Keratinocyte (primary cell): ENCODE data around the gene CRYBA2. TPM values are rescaled to one million over a fixed set of nuclear protein-coding genes. Genes with fewer than 3 reads are reported as not detected.

ENCODE experiments used
- DNase-seq: peaks from one replicate; pipeline ENCODE4 v3.0.0-alpha.2; 2011; ENCODE audit warnings: low read depth, missing footprints, low spot score
- FAIRE-seq: peaks from 2 replicates; lab custom pipeline; 2011; peaks lifted over from hg19 to GRCh38; lab: Jason Lieb, UNC
- H2AFZ ChIP-seq: 2 replicates; pipeline ENCODE4 v1.6.0; 2012; ENCODE audit warnings: low read length, control low read depth, inconsistent platforms; ENCODE audit not compliant: control insufficient read depth
- H3K27ac ChIP-seq: 2 replicates; pipeline ENCODE4 v1.5.1; 2011; ENCODE audit warnings: low read length; ENCODE audit not compliant: control insufficient read depth, insufficient read depth
- H3K27me3 ChIP-seq: 3 replicates; pipeline ENCODE4 v1.6.0; 2011; ENCODE audit warnings: low read length; ENCODE audit not compliant: control insufficient read depth, insufficient read depth; ENCODE audit errors: extremely low read depth
- H3K36me3 ChIP-seq, 2 experiments: 2 replicates in 1 of 2; 3 replicates in 1 of 2; pipeline ENCODE4 v1.5.1; 2011; ENCODE audit warnings: low read length in 2 of 2, mild to moderate bottlenecking in 1 of 2; ENCODE audit not compliant: control insufficient read depth in 2 of 2, insufficient read depth in 2 of 2; ENCODE audit errors: extremely low read depth in 1 of 2
- H3K4me1 ChIP-seq: 3 replicates; pipeline ENCODE4 v1.5.1; 2011; ENCODE audit warnings: low read length; ENCODE audit not compliant: control insufficient read depth, insufficient read depth; ENCODE audit errors: extremely low read depth
- H3K4me2 ChIP-seq: 3 replicates; pipeline ENCODE4 v1.6.0; 2011; ENCODE audit warnings: low read depth, low read length; ENCODE audit not compliant: control insufficient read depth, insufficient read depth; ENCODE audit errors: extremely low read depth
- H3K4me3 ChIP-seq, 3 experiments: fragments of 200-600 bp in 1 of 3; sonication (generic) in 1 of 3; 2 replicates in 2 of 3; 3 replicates in 1 of 3; pipeline ENCODE4 v1.5.1; 2011 to 2016; ENCODE audit warnings: low read length in 3 of 3, mild to moderate bottlenecking in 3 of 3, control low read depth in 2 of 3, inconsistent platforms in 1 of 3, low read depth in 1 of 3, mixed read lengths in 1 of 3, mixed run types in 1 of 3, moderate library complexity in 1 of 3; ENCODE audit not compliant: control insufficient read depth in 2 of 3, insufficient read depth in 2 of 3; ENCODE audit errors: extremely low read depth in 1 of 3
- H3K79me2 ChIP-seq: 2 replicates; pipeline ENCODE4 v1.6.0; 2012; ENCODE audit warnings: low read length; ENCODE audit not compliant: control insufficient read depth, insufficient read depth
- H3K9ac ChIP-seq: 3 replicates; pipeline ENCODE4 v1.6.0; 2011; ENCODE audit warnings: low read length; ENCODE audit not compliant: control insufficient read depth, insufficient read depth; ENCODE audit errors: extremely low read depth
- H3K9me1 ChIP-seq: 3 replicates; pipeline ENCODE4 v1.6.0; 2011; ENCODE audit warnings: low read length; ENCODE audit not compliant: control insufficient read depth, insufficient read depth; ENCODE audit errors: extremely low read depth
- H3K9me3 ChIP-seq: 2 replicates; pipeline ENCODE4 v1.5.1; 2012; ENCODE audit warnings: low read depth, low read length; ENCODE audit not compliant: control insufficient read depth
- H4K20me1 ChIP-seq: 3 replicates; pipeline ENCODE4 v1.6.0; 2011; ENCODE audit warnings: low read length; ENCODE audit not compliant: control insufficient read depth, insufficient read depth; ENCODE audit errors: extremely low read depth
- CTCF ChIP-seq, 3 experiments: IDR thresholded peaks in 1 of 3; conservative IDR thresholded peaks in 1 of 3; optimal IDR thresholded peaks in 1 of 3; 2 replicates in 2 of 3; 3 replicates in 1 of 3; pipeline versions ENCODE3 to v1.5.1; 2011; ENCODE audit warnings: low read length in 3 of 3, mild to moderate bottlenecking in 3 of 3, moderate library complexity in 2 of 3, control low read depth in 1 of 3, inconsistent platforms in 1 of 3; ENCODE audit not compliant: insufficient read depth in 2 of 3; ENCODE audit errors: extremely low read depth in 1 of 3
- EZH2 ChIP-seq: IDR thresholded peaks from one replicate; pipeline ENCODE4 v1.6.1; 2012; ENCODE audit warnings: inconsistent platforms, mild to moderate bottlenecking, low read length, moderate library complexity
- dilution Hi-C: fragments of 300-500 bp; cut with MboI; formaldehyde crosslinking; loops from one replicate; pipeline ENCODE4 v1.7.0; 2020; ENCODE audit warnings: low sequenced_read_pairs; ENCODE audit not compliant: extremely low pct_ligation_motif_present
- polyA plus RNA-seq, 5 experiments: library from polyadenylated mRNA; depleted of rRNA in 3 of 5; stranded (reverse) in 3 of 5; stranded (forward) in 1 of 5; unstranded in 1 of 5; fragments of >200 nt; gene quantifications; 1 replicate in 1 of 5; 2 replicates in 3 of 5; 3 replicates in 1 of 5; pipeline versions ENCODE4 v1.2.1 to v1.2.3, GENCODE V29; 2011 to 2012; ENCODE audit warnings: missing spikeins in 2 of 5, low read depth in 1 of 5, low replicate concordance in 1 of 5

CRYBA2 gene
- polyA plus RNA-seq, 1 donor (not counting 4 experiments of a cell fraction or from before 2014, with no cell fraction given): not detected

- FAIRE-seq (no peak), DNase-seq (no peak)
- Histone ChIP-seq H3K9me1 (no peaks in the 10 kb centered on the region), H3K9me3 (no peaks in the 10 kb centered on the region), H3K79me2 (no peaks in the 10 kb centered on the region), H4K20me1 (no peaks in the 10 kb centered on the region), H3K9ac (no peak overlapping the region), H3K4me2 (no peak overlapping the region), H3K4me1 (no peaks in the 10 kb centered on the region), H2AFZ (no peak overlapping the region), H3K4me3 (no peak overlapping the region), H3K36me3 (no peaks in the 10 kb centered on the region), H3K27me3 (peaks cover 20% of the 10 kb centered on the region), H3K27ac (no peak overlapping the region)
- dilution Hi-C loops: no loop called here
- TF ChIP-seq CTCF (optimal IDR thresholded peaks at IDR 0.05 in 1 of 3, IDR thresholded peaks at IDR 0.05 in 1 of 3, conservative IDR thresholded peaks at IDR 0.05 in 1 of 3; ENCODE audit: extremely low read depth in 1 of 3, insufficient read depth in 2 of 3, low read length in 3 of 3) (no peak), EZH2 (no peak)
Observed at GRCh38 chr2:219018726-219019125, 25.5 kb upstream of the CRYBA2 start.

DNA sequence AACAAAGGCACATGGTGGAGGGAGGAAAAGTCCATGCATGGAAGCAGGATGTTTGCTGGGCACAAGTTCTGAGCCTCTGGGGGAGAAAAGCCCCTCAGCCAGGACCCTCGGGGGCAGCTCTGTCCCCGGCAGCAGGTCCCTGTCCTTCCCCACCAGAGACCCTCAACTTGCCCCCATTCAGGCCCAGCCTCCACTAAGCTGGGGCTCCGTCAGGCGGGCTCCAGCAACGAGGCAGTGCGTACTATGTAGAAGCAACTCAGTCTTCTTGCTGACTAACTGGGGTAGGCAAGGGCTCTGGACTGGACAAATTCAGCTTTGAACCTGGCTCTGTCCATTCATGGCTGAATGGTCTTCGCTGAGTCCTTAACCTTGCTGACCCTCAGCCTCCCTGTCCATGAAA is 25.1 kb upstream of the CRYBA2 start:
- no peaks in the 10 kb centered on the region for H3K9me3 ChIP-seq
- H3K9me1 ChIP-seq: no peaks in the 10 kb centered on the region
- dilution Hi-C loops: no loop called here
- no peak overlapping the region for H3K4me3 ChIP-seq
- H3K27ac ChIP-seq: no peak overlapping the region
- H3K4me1 ChIP-seq: no peaks in the 10 kb centered on the region
- H3K27me3 ChIP-seq: peaks cover 20% of the 10 kb centered on the region
- no peaks in the 10 kb centered on the region for H4K20me1 ChIP-seq
- no peaks in the 10 kb centered on the region for H3K36me3 ChIP-seq
- H3K79me2 ChIP-seq: no peaks in the 10 kb centered on the region
- FAIRE-seq (no peak), DNase-seq (no peak)
- no peak overlapping the region for H2AFZ ChIP-seq
- H3K4me2 ChIP-seq: no peak overlapping the region
- TF ChIP-seq EZH2: no peak
- TF ChIP-seq CTCF (optimal IDR thresholded peaks at IDR 0.05 in 1 of 3, IDR thresholded peaks at IDR 0.05 in 1 of 3, conservative IDR thresholded peaks at IDR 0.05 in 1 of 3; ENCODE audit: extremely low read depth in 1 of 3, insufficient read depth in 2 of 3, low read length in 3 of 3): no peak
- H3K9ac ChIP-seq: no peak overlapping the region
